ENCODE results near the gene SOX8.
"Not testable (repeated sequence)": the region's sequence is repeated elsewhere in the genome, so short reads cannot be mapped to it uniquely, and the experiment has no call there.

SOX8 gene

DNA sequence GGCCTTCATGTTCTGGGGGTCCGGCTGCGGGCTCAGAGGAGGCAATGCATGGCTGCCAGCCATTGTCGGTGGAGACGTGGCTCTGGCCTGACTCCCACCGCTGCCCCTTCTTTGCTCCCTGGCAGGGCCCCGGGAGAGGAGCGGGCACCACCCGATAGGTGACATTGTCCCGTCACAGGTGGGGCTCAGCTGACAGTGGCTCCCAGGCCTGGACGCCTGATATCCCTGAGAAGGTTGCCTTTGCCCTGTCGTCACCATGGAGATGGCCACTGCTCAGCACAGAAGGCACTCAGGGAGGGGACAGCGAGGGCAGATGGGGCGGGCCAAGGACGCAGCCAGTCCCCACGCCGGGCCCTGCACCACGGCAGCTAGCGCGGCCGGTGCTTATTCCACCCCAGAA is 42.6 kb downstream of the SOX8 start:
- TF ChIP-seq, protein P1, sequence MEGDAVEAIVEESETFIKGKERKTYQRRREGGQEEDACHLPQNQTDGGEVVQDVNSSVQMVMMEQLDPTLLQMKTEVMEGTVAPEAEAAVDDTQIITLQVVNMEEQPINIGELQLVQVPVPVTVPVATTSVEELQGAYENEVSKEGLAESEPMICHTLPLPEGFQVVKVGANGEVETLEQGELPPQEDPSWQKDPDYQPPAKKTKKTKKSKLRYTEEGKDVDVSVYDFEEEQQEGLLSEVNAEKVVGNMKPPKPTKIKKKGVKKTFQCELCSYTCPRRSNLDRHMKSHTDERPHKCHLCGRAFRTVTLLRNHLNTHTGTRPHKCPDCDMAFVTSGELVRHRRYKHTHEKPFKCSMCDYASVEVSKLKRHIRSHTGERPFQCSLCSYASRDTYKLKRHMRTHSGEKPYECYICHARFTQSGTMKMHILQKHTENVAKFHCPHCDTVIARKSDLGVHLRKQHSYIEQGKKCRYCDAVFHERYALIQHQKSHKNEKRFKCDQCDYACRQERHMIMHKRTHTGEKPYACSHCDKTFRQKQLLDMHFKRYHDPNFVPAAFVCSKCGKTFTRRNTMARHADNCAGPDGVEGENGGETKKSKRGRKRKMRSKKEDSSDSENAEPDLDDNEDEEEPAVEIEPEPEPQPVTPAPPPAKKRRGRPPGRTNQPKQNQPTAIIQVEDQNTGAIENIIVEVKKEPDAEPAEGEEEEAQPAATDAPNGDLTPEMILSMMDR (IDR thresholded peaks at IDR 0.05; ENCODE audit: borderline replicate concordance, insufficient read depth, low read depth, low read length): no peak
- no peak overlapping the region for H3K4me3 ChIP-seq (ENCODE audit: low read depth, low read length)

DNA sequence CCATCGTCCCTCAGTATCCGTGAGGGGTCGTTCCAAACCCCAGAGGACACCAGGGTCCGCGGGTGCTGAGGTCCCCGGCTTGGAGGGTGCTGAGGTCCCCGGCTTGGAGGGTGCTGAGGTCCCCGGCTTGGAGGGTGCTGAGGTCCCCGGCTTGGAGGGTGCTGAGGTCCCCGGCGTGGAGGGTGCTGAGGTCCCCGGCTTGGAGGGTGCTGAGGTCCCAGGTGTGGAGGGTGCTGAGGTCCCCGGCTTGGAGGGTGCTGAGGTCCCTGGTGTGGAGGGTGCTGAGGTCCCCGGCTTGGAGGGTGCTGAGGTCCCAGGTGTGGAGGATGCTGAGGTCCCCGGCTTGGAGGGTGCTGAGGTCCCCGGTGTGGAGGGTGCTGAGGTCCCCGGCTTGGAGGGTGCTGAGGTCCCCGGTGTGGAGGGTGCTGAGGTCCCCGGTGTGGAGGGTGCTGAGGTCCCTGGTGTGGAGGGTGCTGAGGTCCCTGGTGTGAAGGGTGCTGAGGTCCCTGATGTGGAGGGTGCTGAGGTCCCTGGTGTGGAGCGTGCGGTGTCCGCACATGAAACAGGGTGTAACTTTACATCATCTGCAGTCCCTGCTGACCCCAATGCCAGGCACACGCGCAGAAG is 43.7 kb downstream of the SOX8 start:
- H3K4me3 ChIP-seq (ENCODE audit: low read depth, low read length): not testable (repeated sequence)

DNA sequence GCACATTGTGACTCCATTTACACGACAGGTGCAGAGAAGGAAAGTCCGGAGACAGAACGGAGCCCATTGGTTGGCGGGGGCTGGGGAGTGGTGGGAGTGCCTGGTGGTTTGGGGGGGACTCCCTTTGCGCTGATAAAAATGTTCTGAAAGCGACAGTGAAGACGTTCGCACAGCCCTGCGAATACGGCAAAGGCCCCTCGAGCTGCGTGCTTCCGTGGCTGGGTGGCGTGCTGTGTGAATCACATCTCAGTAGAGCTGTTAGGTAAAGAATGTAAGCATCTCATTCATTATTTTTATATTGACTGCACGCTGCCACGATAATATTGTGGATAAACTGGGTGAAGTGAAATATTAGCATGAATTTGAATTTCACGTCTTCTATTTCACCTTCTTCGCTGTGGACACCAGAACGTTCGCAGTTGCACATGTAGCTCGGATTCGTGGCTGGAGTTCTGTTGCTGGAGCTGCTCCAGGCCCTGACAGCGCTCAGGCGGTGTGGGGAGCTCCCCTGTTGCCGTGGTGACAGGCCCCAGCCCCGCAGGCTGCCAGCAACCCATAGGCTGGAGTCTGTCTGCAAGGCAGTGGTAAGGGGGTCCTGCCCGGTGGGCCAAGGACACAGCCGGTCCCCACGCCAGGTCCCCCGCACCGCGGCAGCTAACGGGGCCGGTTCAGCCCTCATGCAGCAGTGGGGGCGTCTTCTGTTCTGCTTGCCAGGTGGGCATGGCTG is 44.6 kb downstream of the SOX8 start:
- H3K4me3 ChIP-seq (ENCODE audit: low read depth, low read length): no peak overlapping the region
- TF ChIP-seq, protein P1 (IDR thresholded peaks at IDR 0.05; ENCODE audit: borderline replicate concordance, insufficient read depth, low read depth, low read length): no peak

DNA sequence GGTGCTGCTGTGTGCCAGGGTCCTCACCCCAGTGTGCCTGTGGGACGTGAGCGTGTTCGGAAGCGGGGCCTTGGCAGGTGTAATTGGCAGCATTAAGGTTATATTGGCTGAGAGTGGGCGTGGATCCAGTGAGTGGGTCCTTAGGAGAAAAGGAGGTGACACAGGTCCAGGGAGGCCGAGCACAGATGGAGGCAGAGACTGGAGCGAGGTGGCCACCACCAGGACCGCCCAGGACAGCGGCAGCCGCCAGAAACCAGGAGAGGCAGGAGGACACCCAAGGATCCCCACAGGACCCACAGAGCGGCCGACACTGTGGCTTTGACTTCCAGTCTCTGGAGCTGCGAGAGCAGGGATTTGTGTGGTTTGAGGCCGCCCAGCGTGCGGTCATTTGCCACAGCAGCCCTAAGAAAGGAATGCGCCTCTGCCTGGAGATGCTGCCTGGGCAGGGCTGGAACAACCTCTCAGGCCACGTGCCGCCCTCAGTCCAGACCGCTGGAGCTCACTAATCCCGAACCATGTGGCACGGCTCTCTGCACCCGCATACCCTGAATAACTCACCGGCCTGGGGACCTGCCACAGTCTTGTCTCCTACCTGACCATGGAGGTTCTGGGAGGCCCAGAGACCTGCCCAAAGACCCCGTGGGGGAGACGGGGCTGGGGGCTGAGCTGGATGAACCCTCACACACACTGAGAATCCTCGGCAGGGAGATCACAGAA is 45.4 kb downstream of the SOX8 start:
- no peak overlapping the region for H3K4me3 ChIP-seq (ENCODE audit: low read depth, low read length)
- TF ChIP-seq, protein P1 (IDR thresholded peaks at IDR 0.05; ENCODE audit: borderline replicate concordance, insufficient read depth, low read depth, low read length): no peak

DNA sequence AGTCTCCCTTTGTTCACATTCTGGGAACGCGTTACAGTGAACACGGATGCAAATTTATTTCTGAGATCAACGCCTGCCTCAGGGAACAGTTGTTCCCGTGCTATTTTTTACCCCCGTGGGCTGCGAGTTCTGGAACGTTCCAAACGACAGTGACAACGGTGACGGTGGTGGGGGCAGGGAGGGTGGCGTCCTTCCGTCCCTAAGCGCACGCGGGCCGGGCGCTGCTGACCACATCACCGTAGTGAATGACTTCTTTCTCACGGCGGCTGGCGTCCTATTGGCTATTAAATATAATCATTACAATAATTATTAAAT is 45.9 kb downstream of the SOX8 start:
- TF ChIP-seq, protein P1 (IDR thresholded peaks at IDR 0.05; ENCODE audit: borderline replicate concordance, insufficient read depth, low read depth, low read length): no peak
- H3K4me3 ChIP-seq (ENCODE audit: low read depth, low read length): no peak overlapping the region

DNA sequence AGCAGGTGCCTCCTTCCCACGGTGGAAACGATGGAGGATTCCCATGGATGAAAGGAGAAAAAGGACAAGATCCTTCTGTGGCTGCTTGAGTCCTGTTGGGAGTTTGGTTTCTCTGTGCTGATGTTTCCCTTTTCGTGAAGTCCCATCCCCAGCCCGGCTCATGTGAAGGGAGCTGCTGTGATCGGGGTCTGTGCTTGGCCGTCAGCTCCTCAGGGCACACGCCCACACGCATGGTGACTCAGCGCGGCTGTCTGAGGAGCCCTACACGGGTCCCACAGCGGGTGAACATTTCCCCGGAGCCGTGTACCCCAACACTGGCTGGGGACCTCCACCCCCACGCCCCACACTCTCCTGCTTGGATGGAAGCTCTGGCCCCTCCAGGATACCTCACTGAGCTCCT is 46.5 kb downstream of the SOX8 start:
- H3K4me3 ChIP-seq (ENCODE audit: low read depth, low read length): no peak overlapping the region
- TF ChIP-seq, protein P1 (IDR thresholded peaks at IDR 0.05; ENCODE audit: borderline replicate concordance, insufficient read depth, low read depth, low read length): no peak

DNA sequence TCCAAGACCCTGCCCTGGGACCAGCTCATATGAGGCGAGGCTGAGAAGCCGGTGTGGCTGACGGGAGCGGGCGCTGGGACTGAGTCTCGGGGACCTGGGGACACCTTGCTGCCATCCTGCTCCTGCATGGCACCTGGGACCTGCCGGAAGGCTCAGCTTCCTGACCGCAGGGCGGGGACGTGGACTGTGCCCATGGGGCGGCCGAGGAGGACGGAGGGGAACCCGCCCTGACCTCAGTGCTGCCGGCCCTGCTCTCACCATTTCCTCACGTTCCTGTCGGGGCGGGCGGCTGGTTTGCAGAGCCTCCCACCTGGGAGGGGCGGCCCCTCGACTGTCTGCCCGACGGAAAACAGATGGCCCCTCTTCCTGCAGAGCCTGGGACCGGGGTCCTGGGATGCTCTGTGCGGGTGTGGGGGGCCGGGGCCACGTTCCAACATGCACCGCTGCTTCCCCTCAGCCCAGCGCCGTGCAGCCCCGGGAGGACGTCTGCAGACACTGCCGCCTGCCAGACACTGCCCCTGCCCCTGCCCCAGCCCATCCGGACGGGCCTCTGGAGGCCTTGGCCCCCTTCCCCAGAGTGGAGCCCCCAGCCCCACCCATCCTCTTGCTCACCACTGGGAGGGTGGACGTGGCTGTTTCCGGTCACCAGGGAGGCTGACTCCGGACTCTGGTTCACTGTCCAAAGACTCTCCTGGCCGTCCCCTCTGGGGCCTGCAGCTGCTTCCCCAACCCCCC is 47.1 kb downstream of the SOX8 start:
- H3K4me3 ChIP-seq (ENCODE audit: low read depth, low read length): no peak overlapping the region
- TF ChIP-seq, protein P1 (IDR thresholded peaks at IDR 0.05; ENCODE audit: borderline replicate concordance, insufficient read depth, low read depth, low read length): no peak

Data from GM12875 (cell line).